Activated naive CD4-positive, alpha-beta T cell treated with anti-CD3 and anti-CD28 coated beads, Interleukin-2, amount 50 U/mL, for 72 hours (primary cell): Measurements from ENCODE around the gene PCDHA11. TPM values are rescaled to one million over a fixed set of nuclear protein-coding genes. Genes with fewer than 3 reads are reported as not detected.
"Not testable (repeated sequence)": the region's sequence is repeated elsewhere in the genome, so short reads cannot be mapped to it uniquely, and the experiment has no call there.

Experiments used
- ATAC-seq, 2 donors: fragments of 150-1000 bp; cut with Tn5 transposase; 2 replicates each; pipeline ENCODE4 v1.10.0; 2021; ENCODE audit warnings: mild to moderate bottlenecking in 2 of 2, moderate library complexity in 2 of 2
- DNase-seq, 2 donors: peaks; one replicate each; pipeline ENCODE4 v3.0.0; 2021 to 2022; ENCODE audit warnings: low spot score in 2 of 2
- H3K27ac Mint-ChIP-seq, 2 donors: one replicate each; pipeline ENCODE4 v1.8.0; 2022; ENCODE audit warnings: mild to moderate bottlenecking in 2 of 2, mixed read lengths in 2 of 2
- H3K36me3 Mint-ChIP-seq, 2 donors: one replicate each; pipeline ENCODE4 v1.8.0; 2022; ENCODE audit warnings: mixed read lengths in 2 of 2
- H3K9me3 Mint-ChIP-seq, 2 donors: one replicate each; pipeline ENCODE4 v1.8.0; 2022; ENCODE audit warnings: mixed read lengths in 2 of 2
- total RNA-seq, 2 donors: library from RNA; stranded (reverse); gene quantifications; one replicate each; pipeline ENCODE4 v1.2.3, GENCODE V29; 2022

Gene PCDHA11
- total RNA-seq, 2 donors from 2014 or later: not detected

- peaks cover 28 to 34% of the 10 kb centered on the region in 2 donors for H3K36me3 Mint-ChIP-seq
- ATAC-seq (no peak), DNase-seq (no peak)
- H3K27ac Mint-ChIP-seq: no peak overlapping the region
- peaks cover 14 to 31% of the 10 kb centered on the region in 2 donors for H3K9me3 Mint-ChIP-seq
Measured at GRCh38 chr5:140842798-140843733, 25.7 kb upstream of the PCDHA11 start.

GRCh38 chr5:140848139-140849102 is 20.3 kb upstream of the PCDHA11 start, which contains the start of gene PCDHA9:
Gene PCDHA9, plus strand, starts transcription at chr5:140848382. Its CDS starts 114 bp downstream, at chr5:140848496.
- DNase-seq, H3K27ac Mint-ChIP-seq, ATAC-seq: not testable (repeated sequence)
- Mint-ChIP-seq H3K9me3 (peaks cover 0 to 14% of the 10 kb centered on the region in 2 donors), H3K36me3 (peaks cover 19 to 20% of the 10 kb centered on the region in 2 donors)

GRCh38 chr5:140849831-140850634 is 18.7 kb upstream of the PCDHA11 start:
- H3K36me3 Mint-ChIP-seq: peaks cover 20 to 21% of the 10 kb centered on the region in 2 donors
- peaks cover 0 to 14% of the 10 kb centered on the region in 2 donors for H3K9me3 Mint-ChIP-seq
- DNase-seq, H3K27ac Mint-ChIP-seq, ATAC-seq: not testable (repeated sequence)

GRCh38 chr5:140855772-140856674 is 12.7 kb upstream of the PCDHA11 start, which contains the start of gene PCDHA10:
Gene PCDHA10, plus strand, starts transcription at chr5:140855897. Its CDS starts 152 bp downstream, at chr5:140856049.
- H3K36me3 Mint-ChIP-seq: peaks cover 19 to 32% of the 10 kb centered on the region in 2 donors
- H3K27ac Mint-ChIP-seq: peak within 1 kb of the TSS in 1 of 2 donors; percentile 57
- peaks cover 11 to 19% of the 10 kb centered on the region in 2 donors for H3K9me3 Mint-ChIP-seq
- DNase-seq (no peak), ATAC-seq (no peak)

- Mint-ChIP-seq H3K36me3 (peaks cover 33 to 38% of the 10 kb centered on the region in 2 donors), H3K27ac (no peak overlapping the region), H3K9me3 (peaks cover 11 to 25% of the 10 kb centered on the region in 2 donors)
- DNase-seq (no peak), ATAC-seq (no peak)
Measured at GRCh38 chr5:140857177-140857986, 11.4 kb upstream of the PCDHA11 start.

- ATAC-seq (no peak), DNase-seq (no peak)
- H3K27ac Mint-ChIP-seq: no peak overlapping the region
- H3K36me3 Mint-ChIP-seq: peaks cover 36 to 43% of the 10 kb centered on the region in 2 donors
- H3K9me3 Mint-ChIP-seq: peaks cover 11 to 30% of the 10 kb centered on the region in 2 donors
Measured at GRCh38 chr5:140857987-140858240, 10.8 kb upstream of the PCDHA11 start.

GRCh38 chr5:140862441-140863295 is 6.1 kb upstream of the PCDHA11 start:
- H3K36me3 Mint-ChIP-seq: peaks cover 22 to 24% of the 10 kb centered on the region in 2 donors
- ATAC-seq (no peak), DNase-seq (no peak)
- H3K27ac Mint-ChIP-seq: no peak overlapping the region
- H3K9me3 Mint-ChIP-seq: peaks cover 3 to 11% of the 10 kb centered on the region in 2 donors

- peaks cover 16 to 26% of the 10 kb centered on the region in 2 donors for H3K36me3 Mint-ChIP-seq
- ATAC-seq (no peak), DNase-seq (no peak)
- H3K27ac Mint-ChIP-seq: no peak overlapping the region
- peaks cover 12 to 20% of the 10 kb centered on the region in 2 donors for H3K9me3 Mint-ChIP-seq
Measured at GRCh38 chr5:140869555-140869886, 764 bp downstream of the PCDHA11 start.

- ATAC-seq: no peak
- no peak for DNase-seq
- no peak overlapping the region for H3K27ac Mint-ChIP-seq
- peaks cover 18 to 29% of the 10 kb centered on the region in 2 donors for H3K36me3 Mint-ChIP-seq
- H3K9me3 Mint-ChIP-seq: peaks cover 11 to 20% of the 10 kb centered on the region in 2 donors
Measured at GRCh38 chr5:140870221-140871201, 1.8 kb downstream of the PCDHA11 start.

GRCh38 chr5:140875085-140876065 is 6.6 kb downstream of the PCDHA11 start, which contains the start of gene PCDHA12:
Gene PCDHA12, plus strand, starts transcription at chr5:140875308. Its CDS starts 165 bp downstream, at chr5:140875473.
- DNase-seq: no peak
- Mint-ChIP-seq H3K36me3 (peaks cover 6 to 28% of the 10 kb centered on the region in 2 donors), H3K27ac (peak within 1 kb of the TSS in 1 of 2 donors; percentile 61), H3K9me3 (peaks cover 12 to 28% of the 10 kb centered on the region in 2 donors)
- no peak for ATAC-seq

GRCh38 chr5:140876541-140877261 is 7.9 kb downstream of the PCDHA11 start:
- ATAC-seq, DNase-seq: not testable (repeated sequence)
- Mint-ChIP-seq H3K27ac (peak overlapping the region in 1 of 2 donors; percentile 61), H3K9me3 (peaks cover 22 to 33% of the 10 kb centered on the region in 2 donors), H3K36me3 (peaks cover 9 to 27% of the 10 kb centered on the region in 2 donors)
